ENCODE results near the gene ANAPC7. TPM values are rescaled to one million over a fixed set of nuclear protein-coding genes. Genes with fewer than 3 reads are reported as not detected.

ANAPC7 gene
- 53.7 to 60.5 TPM (median 55.3 TPM) in 5 replicates for total RNA-seq (2022; extraction: Qiagen RNA extraction)

DNA sequence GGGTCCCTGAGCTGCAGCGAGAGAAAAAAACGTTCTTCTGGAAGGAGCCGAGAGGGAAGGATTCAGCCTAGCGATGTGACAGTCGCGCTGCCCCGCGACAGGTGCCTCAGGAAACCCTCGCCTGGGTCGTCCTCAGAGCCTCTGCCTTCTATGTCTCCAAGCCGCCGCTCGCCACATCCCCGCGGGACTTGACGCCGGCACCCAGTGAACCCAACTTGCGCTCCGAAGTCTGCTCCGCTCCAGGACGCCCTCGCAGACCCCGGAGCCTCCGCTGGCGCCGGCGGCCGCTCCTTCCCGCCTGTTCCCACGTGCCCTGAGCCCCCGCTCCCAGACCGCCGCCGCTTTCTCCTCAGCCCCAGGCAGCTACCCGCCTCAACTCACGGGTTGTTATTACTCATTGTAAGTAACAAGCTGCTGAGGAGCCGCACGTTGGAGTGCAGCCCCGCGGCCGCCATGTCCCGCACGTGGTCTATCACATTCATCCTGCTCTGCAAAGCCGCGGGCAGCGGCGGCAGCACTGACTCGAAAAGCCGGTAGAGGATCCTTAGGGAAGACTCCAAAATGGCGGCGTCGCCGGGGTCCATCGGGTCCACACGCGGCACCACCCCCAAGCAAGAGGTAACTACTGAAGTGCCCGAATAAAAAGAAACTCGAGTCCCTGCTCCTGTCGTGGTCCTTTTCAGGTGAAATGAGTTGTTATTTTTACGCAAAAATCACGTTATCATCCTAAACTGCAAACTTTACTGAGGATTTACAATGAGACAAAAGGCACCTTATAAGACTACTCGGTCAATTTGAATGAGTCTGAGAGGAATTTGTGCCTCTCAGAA lies at the start of gene ANAPC7:
Gene ANAPC7 (minus strand): TSS at position 563 of the 830 bp plus-strand sequence. CDS start 81 bp downstream, at position 482.

DNA sequence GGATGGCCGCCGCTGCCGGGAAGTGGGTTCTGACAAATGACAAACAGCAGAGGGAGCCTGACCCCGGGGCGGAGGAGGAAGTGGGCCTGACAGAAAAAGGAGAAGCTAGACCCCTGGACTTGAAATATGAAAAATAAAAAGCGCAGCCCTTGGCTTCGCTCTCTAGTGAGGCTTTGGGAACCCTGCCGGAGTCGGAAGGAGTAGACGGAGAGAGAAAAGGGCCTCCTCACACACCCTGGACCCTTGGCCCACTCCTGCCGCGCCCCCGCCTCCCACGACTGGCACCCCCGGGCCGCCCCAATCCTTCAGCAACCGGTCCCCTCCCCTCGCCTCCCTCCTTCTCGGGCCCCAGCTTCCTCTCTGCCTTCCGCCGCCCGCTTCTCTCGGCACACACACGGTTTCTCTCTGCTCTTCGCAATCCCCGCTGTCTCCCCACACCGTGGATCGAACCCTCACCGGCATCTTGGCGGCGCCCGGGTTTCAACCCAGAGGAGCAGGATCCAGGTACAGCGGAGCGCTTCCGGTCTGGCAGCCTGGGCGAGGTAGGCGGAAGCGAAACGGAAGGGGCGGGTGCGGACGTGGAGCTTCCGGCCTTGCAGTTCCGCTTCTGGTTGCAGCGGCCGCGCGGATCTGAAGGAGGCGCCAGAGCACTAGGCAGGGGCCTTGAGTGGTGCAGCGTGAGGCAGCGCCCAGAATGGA lies 46.4 kb upstream of the ANAPC7 start, which contains the start of gene ARPC3:
Gene ARPC3 (minus strand): TSS at position 539 of the 699 bp plus-strand sequence. CDS start 77 bp downstream, at position 462.

Other genes starting within 250 kb of the ANAPC7 start
- gene ATP2A2, start 122.5 kb downstream of the ANAPC7 start, total RNA-seq (2022; extraction: Qiagen RNA extraction) = 268 to 351 TPM (median 326 TPM) in 5 replicates
- gene ARPC3, start 46.6 kb upstream of the ANAPC7 start, total RNA-seq (2022; extraction: Qiagen RNA extraction) = 425 to 887 TPM (median 445 TPM) in 5 replicates
- gene GPN3, start 64.5 kb upstream of the ANAPC7 start, total RNA-seq (2022; extraction: Qiagen RNA extraction) = 30.6 to 35.0 TPM (median 32.8 TPM) in 5 replicates
- gene FAM216A, start 65.1 kb upstream of the ANAPC7 start, total RNA-seq (2022; extraction: Qiagen RNA extraction) = 17.9 to 20.3 TPM (median 20.1 TPM) in 5 replicates
- 134 to 170 TPM (median 143 TPM) in 5 replicates for gene VPS29, start 98.4 kb upstream of the ANAPC7 start, total RNA-seq (2022; extraction: Qiagen RNA extraction)
- 0.15 to 0.38 TPM (median 0.17 TPM) in 5 replicates for gene RAD9B, start 98.6 kb upstream of the ANAPC7 start, total RNA-seq (2022; extraction: Qiagen RNA extraction)
- gene PPTC7, start 179.6 kb upstream of the ANAPC7 start, total RNA-seq (2022; extraction: Qiagen RNA extraction) = 17.3 to 22.8 TPM (median 20.0 TPM) in 5 replicates
- 29.7 to 34.6 TPM (median 32.8 TPM) in 5 replicates for gene TCTN1, start 210.4 kb upstream of the ANAPC7 start, total RNA-seq (2022; extraction: Qiagen RNA extraction)